ENCODE results near the gene TBX19. TPM values are rescaled to one million over a fixed set of nuclear protein-coding genes. Genes with fewer than 3 reads are reported as not detected.

The TBX19 gene
- total and polyA plus RNA-seq, 2 of the 8 experiments (the other 6 are each of a cell fraction or from before 2014, with no cell fraction given): 1.0 to 1.8 TPM

DNA sequence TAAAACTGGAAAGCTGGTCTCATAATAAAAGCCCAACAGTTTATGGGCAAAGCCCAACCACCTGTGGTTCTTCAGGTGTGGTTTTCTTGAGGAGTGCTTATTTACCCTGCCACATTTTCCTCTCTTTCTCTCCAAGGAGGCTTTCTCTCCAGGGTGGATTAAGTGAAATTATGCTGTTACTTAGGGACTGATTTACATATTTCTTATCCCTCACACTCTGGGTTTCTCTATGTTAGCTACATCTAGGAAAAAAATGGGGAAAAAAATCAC, 4.8 kb downstream of the TBX19 start (continued):
- TF ChIP-seq SIRT6 (IDR thresholded peaks at IDR 0.05; ENCODE audit: low read length) (no peak), SIX5 (IDR thresholded peaks at IDR 0.05; ENCODE audit: low read depth, low read length) (no peak), SAP30 (IDR thresholded peaks at IDR 0.05; ENCODE audit: insufficient read depth, insufficient replicate concordance, low read length) (no peak)

All from H1 (cell line).